NOMO-1 treated with dmso at 0.1 percent for 144 hours (cell line): Measurements from ENCODE around the gene KIAA1549.
"Not testable (repeated sequence)": the region's sequence is repeated elsewhere in the genome, so short reads cannot be mapped to it uniquely, and the experiment has no call there.

Experiments
- DNase-seq: peaks from one replicate; lab custom pipeline; 2025; ENCODE audit not compliant: unreplicated experiment; lab: John Stamatoyannopoulos, UW

The KIAA1549 gene

GRCh38 chr7:138945154-138945553 is 36.0 kb downstream of the KIAA1549 start:
- DNase-seq: no peak

GRCh38 chr7:138944592-138944991 is 36.6 kb downstream of the KIAA1549 start:
- DNase-seq: no peak

GRCh38 chr7:138943061-138943460 is 38.1 kb downstream of the KIAA1549 start:
- DNase-seq: no peak

GRCh38 chr7:138941545-138941944 is 39.6 kb downstream of the KIAA1549 start:
- no peak for DNase-seq

- DNase-seq: not testable (repeated sequence)
Measured at GRCh38 chr7:138940602-138941001, 40.6 kb downstream of the KIAA1549 start.

- no peak for DNase-seq
Measured at GRCh38 chr7:138937484-138937883, 43.7 kb downstream of the KIAA1549 start.

- DNase-seq: no peak
Measured at GRCh38 chr7:138935465-138936011, 45.7 kb downstream of the KIAA1549 start.

- no peak for DNase-seq
Measured at GRCh38 chr7:138934861-138935260, 46.3 kb downstream of the KIAA1549 start.

GRCh38 chr7:138934367-138934766 is 46.8 kb downstream of the KIAA1549 start:
- no peak for DNase-seq

- no peak for DNase-seq
Measured at GRCh38 chr7:138932870-138933269, 48.3 kb downstream of the KIAA1549 start.

- no peak for DNase-seq
Measured at GRCh38 chr7:138932427-138932826, 48.8 kb downstream of the KIAA1549 start.

- no peak for DNase-seq
Measured at GRCh38 chr7:138929969-138930368, 51.2 kb downstream of the KIAA1549 start.

- no peak for DNase-seq
Measured at GRCh38 chr7:138926241-138926612, 55.0 kb downstream of the KIAA1549 start.

GRCh38 chr7:138924501-138925225 is 56.5 kb downstream of the KIAA1549 start:
- no peak for DNase-seq

- DNase-seq: no peak
Measured at GRCh38 chr7:138921277-138921676, 59.9 kb downstream of the KIAA1549 start.

GRCh38 chr7:138919911-138920310 is 61.3 kb downstream of the KIAA1549 start:
- DNase-seq: no peak

GRCh38 chr7:138919216-138919615 is 62.0 kb downstream of the KIAA1549 start:
- no peak for DNase-seq

GRCh38 chr7:138918756-138919155 is 62.4 kb downstream of the KIAA1549 start:
- DNase-seq: no peak

- no peak for DNase-seq
Measured at GRCh38 chr7:138918176-138918575, 63.0 kb downstream of the KIAA1549 start.

GRCh38 chr7:138917771-138918170 is 63.4 kb downstream of the KIAA1549 start:
- no peak for DNase-seq

GRCh38 chr7:138916731-138917130 is 64.5 kb downstream of the KIAA1549 start:
- DNase-seq: no peak

- DNase-seq: no peak
Measured at GRCh38 chr7:138916275-138916674, 64.9 kb downstream of the KIAA1549 start.

GRCh38 chr7:138913783-138914182 is 67.4 kb downstream of the KIAA1549 start:
- no peak for DNase-seq
